NCI-H345 treated with DMSO at 0.1 percent for 48 hours (cell line): ENCODE results near the gene SLC39A8.

Source experiments
- DNase-seq: peaks from one replicate; lab custom pipeline; 2025; ENCODE audit not compliant: unreplicated experiment; lab: John Stamatoyannopoulos, UW

SLC39A8 gene

GRCh38 chr4:102341201-102341600, 4.1 kb downstream of the SLC39A8 start:
- DNase-seq: no peak

GRCh38 chr4:102339018-102339417, 6.3 kb downstream of the SLC39A8 start:
- no peak for DNase-seq

- no peak for DNase-seq
Observed at GRCh38 chr4:102338405-102338804, 6.9 kb downstream of the SLC39A8 start.

- no peak for DNase-seq
Observed at GRCh38 chr4:102335616-102336015, 9.7 kb downstream of the SLC39A8 start.

GRCh38 chr4:102334624-102335023, 10.7 kb downstream of the SLC39A8 start:
- no peak for DNase-seq

- no peak for DNase-seq
Observed at GRCh38 chr4:102333787-102334186, 11.5 kb downstream of the SLC39A8 start.

GRCh38 chr4:102328045-102328444, 17.2 kb downstream of the SLC39A8 start:
- no peak for DNase-seq

GRCh38 chr4:102326951-102327350, 18.3 kb downstream of the SLC39A8 start:
- DNase-seq: no peak

GRCh38 chr4:102324730-102325129, 20.6 kb downstream of the SLC39A8 start:
- no peak for DNase-seq

GRCh38 chr4:102322736-102323135, 22.5 kb downstream of the SLC39A8 start:
- DNase-seq: no peak

GRCh38 chr4:102321260-102321995, 23.9 kb downstream of the SLC39A8 start:
- DNase-seq: no peak

- no peak for DNase-seq
Observed at GRCh38 chr4:102319594-102319993, 25.7 kb downstream of the SLC39A8 start.

- no peak for DNase-seq
Observed at GRCh38 chr4:102318526-102318925, 26.8 kb downstream of the SLC39A8 start.

- DNase-seq: no peak
Observed at GRCh38 chr4:102318105-102318504, 27.2 kb downstream of the SLC39A8 start.

GRCh38 chr4:102317459-102317858, 27.8 kb downstream of the SLC39A8 start:
- DNase-seq: no peak

GRCh38 chr4:102316585-102316984, 28.7 kb downstream of the SLC39A8 start:
- DNase-seq: no peak

GRCh38 chr4:102315532-102315931, 29.8 kb downstream of the SLC39A8 start:
- no peak for DNase-seq

GRCh38 chr4:102312417-102312816, 32.9 kb downstream of the SLC39A8 start:
- DNase-seq: no peak

- no peak for DNase-seq
Observed at GRCh38 chr4:102311912-102312311, 33.4 kb downstream of the SLC39A8 start.

GRCh38 chr4:102311407-102311806, 33.9 kb downstream of the SLC39A8 start:
- DNase-seq: no peak

- no peak for DNase-seq
Observed at GRCh38 chr4:102308032-102308799, 37.1 kb downstream of the SLC39A8 start.

- no peak for DNase-seq
Observed at GRCh38 chr4:102305666-102306065, 39.6 kb downstream of the SLC39A8 start.
